CD4-positive, alpha-beta T cell treated with Interferon gamma for 1 hour (primary cell): ENCODE data around the gene MDM2.

Source experiments
- DNase-seq: peaks from one replicate; pipeline ENCODE4 v3.0.0-alpha.2; 2020

MDM2 gene

GRCh38 chr12:68807576-68808387 lies at the start of gene MDM2:
Gene MDM2 (plus strand): TSS chr12:68808177. CDS start chr12:68808478, 301 bp downstream.
- DNase-seq = peak; percentile 97

GRCh38 chr12:68759852-68760251 lies 48.1 kb upstream of the MDM2 start:
- no peak for DNase-seq

- DNase-seq = no peak
These were observed 47.1 kb upstream of the MDM2 start for GRCh38 chr12:68760806-68761441.

- no peak for DNase-seq
These were observed 46.5 kb upstream of the MDM2 start for GRCh38 chr12:68761442-68761812.

GRCh38 chr12:68761901-68762630 lies 45.9 kb upstream of the MDM2 start:
- no peak for DNase-seq

- no peak for DNase-seq
These were observed 45.3 kb upstream of the MDM2 start for GRCh38 chr12:68762691-68763090.

- no peak for DNase-seq
These were observed 42.3 kb upstream of the MDM2 start for GRCh38 chr12:68765696-68766095.

GRCh38 chr12:68766646-68767045 lies 41.3 kb upstream of the MDM2 start:
- no peak for DNase-seq

- no peak for DNase-seq
These were observed 40.8 kb upstream of the MDM2 start for GRCh38 chr12:68767191-68767590.

- DNase-seq = no peak
These were observed 39.5 kb upstream of the MDM2 start for GRCh38 chr12:68768431-68768939.

- DNase-seq = no peak
These were observed 38.0 kb upstream of the MDM2 start for GRCh38 chr12:68769941-68770340.

- no peak for DNase-seq
These were observed 36.6 kb upstream of the MDM2 start for GRCh38 chr12:68771223-68771925.

- DNase-seq = no peak
These were observed 35.3 kb upstream of the MDM2 start for GRCh38 chr12:68772714-68773113.

GRCh38 chr12:68773582-68773981 lies 34.4 kb upstream of the MDM2 start:
- no peak for DNase-seq

- DNase-seq = no peak
These were observed 32.8 kb upstream of the MDM2 start for GRCh38 chr12:68775121-68775630.

GRCh38 chr12:68776976-68777610 lies 30.9 kb upstream of the MDM2 start:
- DNase-seq = no peak

- no peak for DNase-seq
These were observed 28.7 kb upstream of the MDM2 start for GRCh38 chr12:68779280-68779679.

- DNase-seq = no peak
These were observed 27.2 kb upstream of the MDM2 start for GRCh38 chr12:68780731-68781130.

- DNase-seq = no peak
These were observed 26.2 kb upstream of the MDM2 start for GRCh38 chr12:68781728-68782127.

GRCh38 chr12:68784015-68784414 lies 24.0 kb upstream of the MDM2 start:
- peak; percentile 27 for DNase-seq

GRCh38 chr12:68785358-68785757 lies 22.6 kb upstream of the MDM2 start:
- DNase-seq = no peak

- DNase-seq = no peak
These were observed 22.2 kb upstream of the MDM2 start for GRCh38 chr12:68785823-68786222.
